Smooth muscle cell (in vitro differentiated cells): ENCODE data around the gene COL6A6. TPM values are rescaled to one million over a fixed set of nuclear protein-coding genes. Genes with fewer than 3 reads are reported as not detected.
A peak's percentile ranks its signal among the peaks of the same experiment; 100 is the strongest.

Experiments
- DNase-seq: peaks from one replicate; lab custom pipeline; 2025; ENCODE audit not compliant: unreplicated experiment; lab: John Stamatoyannopoulos, UW
- H2AFZ ChIP-seq: fragments of 200-600 bp; sonication (generic); 2 replicates; pipeline ENCODE4 v1.6.0; 2016; ENCODE audit warnings: antibody characterized with exemption, low read depth, mild to moderate bottlenecking
- H3F3A ChIP-seq: fragments of 200-600 bp; sonication (generic); 2 replicates; pipeline ENCODE4 v1.6.0; 2017; ENCODE audit warnings: antibody characterized with exemption, low read depth
- H3K27ac ChIP-seq: fragments of 200-600 bp; sonication (generic); 2 replicates; pipeline ENCODE4 v1.5.1; 2016; ENCODE audit warnings: low read depth, mild to moderate bottlenecking
- H3K27me3 ChIP-seq: fragments of 200-600 bp; sonication (generic); 2 replicates; pipeline ENCODE4 v1.6.1; 2016; ENCODE audit warnings: low read depth, mild to moderate bottlenecking
- H3K36me3 ChIP-seq: fragments of 200-600 bp; sonication (generic); 2 replicates; pipeline ENCODE4 v1.5.1; 2016; ENCODE audit warnings: low read depth
- H3K4me1 ChIP-seq: fragments of 200-600 bp; sonication (generic); 2 replicates; pipeline ENCODE4 v1.5.1; 2016; ENCODE audit warnings: low read depth
- H3K4me2 ChIP-seq: fragments of 200-600 bp; sonication (generic); 2 replicates; pipeline ENCODE4 v1.6.0; 2016; ENCODE audit warnings: mild to moderate bottlenecking
- H3K4me3 ChIP-seq: fragments of 200-600 bp; sonication (generic); 2 replicates; pipeline ENCODE4 v1.5.1; 2016; ENCODE audit warnings: mild to moderate bottlenecking
- H3K79me2 ChIP-seq: fragments of 200-600 bp; sonication (generic); 2 replicates; pipeline ENCODE4 v1.6.0; 2016; ENCODE audit warnings: low read depth, mild to moderate bottlenecking
- H3K9ac ChIP-seq: fragments of 200-600 bp; sonication (generic); 2 replicates; pipeline ENCODE4 v1.6.0; 2016; ENCODE audit warnings: low read depth
- H3K9me3 ChIP-seq: fragments of 200-600 bp; sonication (generic); replicated peaks from 2 replicates; pipeline ENCODE4 v1.5.1; 2016; ENCODE audit warnings: low read depth
- H4K20me1 ChIP-seq: fragments of 200-600 bp; sonication (generic); 2 replicates; pipeline ENCODE4 v1.6.0; 2016; ENCODE audit warnings: low read depth
- WGBS: methylation state at CpG from one replicate; pipeline ENCODE4 v1.1.7; 2016; ENCODE audit warnings: low lambda C conversion rate; 5-methylcytosine and 5-hydroxymethylcytosine counted together
- polyA plus RNA-seq: library from polyadenylated mRNA; unstranded; fragments of >200 nt; fragmentation: Nextera tagmentation; extraction: Ambion mirVana; gene quantifications from 2 replicates; pipeline ENCODE4 v1.2.1, GENCODE V29; 2016
- total RNA-seq: library from RNA; depleted of rRNA; stranded (reverse); fragments of >200 nt; gene quantifications from 2 replicates; pipeline ENCODE4 v1.2.3, GENCODE V29; 2014
- TF ChIP-seq, protein P1 (sequence below): fragments of 200-600 bp; sonication (generic); IDR thresholded peaks from 2 replicates; pipeline ENCODE4 v1.5.1; 2017; ENCODE audit warnings: borderline replicate concordance, mild to moderate bottlenecking, antibody characterized with exemption; ENCODE audit not compliant: insufficient read depth, poor library complexity, severe bottlenecking

COL6A6 gene
- total and polyA plus RNA-seq, 2 experiments from 2014 or later, result 0.38 to 1.5 TPM

DNA sequence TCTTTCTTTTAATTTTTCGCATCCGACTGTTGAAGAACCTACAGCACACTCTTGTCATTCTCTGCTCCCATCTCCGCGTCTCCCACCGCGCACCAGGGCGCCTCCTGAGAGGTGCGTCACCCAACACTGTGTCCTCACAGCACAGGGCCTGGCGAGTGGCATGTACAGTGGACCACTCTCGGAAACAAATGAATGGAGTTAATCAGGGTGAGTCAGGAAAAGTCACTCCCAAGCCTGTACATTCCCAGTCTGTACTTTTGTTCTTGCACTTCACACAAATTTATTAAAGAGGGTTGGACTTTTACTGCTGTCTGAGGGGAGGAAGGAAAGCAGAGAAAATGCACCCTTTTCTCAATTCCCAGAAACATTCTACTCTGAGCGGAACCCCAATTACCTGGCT lies 625 bp downstream of the COL6A6 start:
- TF ChIP-seq, protein P1, sequence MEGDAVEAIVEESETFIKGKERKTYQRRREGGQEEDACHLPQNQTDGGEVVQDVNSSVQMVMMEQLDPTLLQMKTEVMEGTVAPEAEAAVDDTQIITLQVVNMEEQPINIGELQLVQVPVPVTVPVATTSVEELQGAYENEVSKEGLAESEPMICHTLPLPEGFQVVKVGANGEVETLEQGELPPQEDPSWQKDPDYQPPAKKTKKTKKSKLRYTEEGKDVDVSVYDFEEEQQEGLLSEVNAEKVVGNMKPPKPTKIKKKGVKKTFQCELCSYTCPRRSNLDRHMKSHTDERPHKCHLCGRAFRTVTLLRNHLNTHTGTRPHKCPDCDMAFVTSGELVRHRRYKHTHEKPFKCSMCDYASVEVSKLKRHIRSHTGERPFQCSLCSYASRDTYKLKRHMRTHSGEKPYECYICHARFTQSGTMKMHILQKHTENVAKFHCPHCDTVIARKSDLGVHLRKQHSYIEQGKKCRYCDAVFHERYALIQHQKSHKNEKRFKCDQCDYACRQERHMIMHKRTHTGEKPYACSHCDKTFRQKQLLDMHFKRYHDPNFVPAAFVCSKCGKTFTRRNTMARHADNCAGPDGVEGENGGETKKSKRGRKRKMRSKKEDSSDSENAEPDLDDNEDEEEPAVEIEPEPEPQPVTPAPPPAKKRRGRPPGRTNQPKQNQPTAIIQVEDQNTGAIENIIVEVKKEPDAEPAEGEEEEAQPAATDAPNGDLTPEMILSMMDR, result no peak
- H3K9ac ChIP-seq, result no peak overlapping the region
- peak overlapping the region; percentile 51 for H3K4me3 ChIP-seq
- peaks cover 43% of the 10 kb centered on the region for H3K27me3 ChIP-seq
- no peaks in the 10 kb centered on the region for H3K79me2 ChIP-seq
- H3K9me3 ChIP-seq, result no peaks in the 10 kb centered on the region
- H3K4me2 ChIP-seq, result peak overlapping the region; percentile 95
- no peaks in the 10 kb centered on the region for H3K36me3 ChIP-seq
- 34% methylated on average over 11 of the region's 11 CpGs for WGBS
- H3K27ac ChIP-seq, result no peak overlapping the region
- H4K20me1 ChIP-seq, result no peaks in the 10 kb centered on the region
- no peak for DNase-seq
- peaks cover 8% of the 10 kb centered on the region for H3K4me1 ChIP-seq
- H2AFZ ChIP-seq, result peak overlapping the region; percentile 24
- no peaks in the 10 kb centered on the region for H3F3A ChIP-seq

DNA sequence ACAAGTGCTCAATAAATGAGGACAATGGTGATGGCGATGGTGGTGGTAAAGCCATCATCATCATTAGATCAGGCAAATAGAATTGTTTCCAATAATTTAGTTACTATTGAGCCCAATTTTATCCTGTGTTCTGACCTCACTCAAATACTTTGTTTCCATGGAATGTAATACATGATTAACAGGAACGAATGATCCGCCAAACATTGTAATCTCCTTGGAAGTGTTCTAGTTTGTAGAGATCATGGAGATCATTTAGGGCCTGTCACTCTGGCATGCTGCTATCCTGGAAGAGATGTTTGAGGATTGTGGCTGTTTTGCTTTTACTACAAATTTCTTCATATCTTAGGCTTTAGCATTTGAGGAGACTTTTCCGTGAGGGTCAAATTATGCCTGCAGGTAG lies 2.8 kb downstream of the COL6A6 start:
- H3K36me3 ChIP-seq, result no peaks in the 10 kb centered on the region
- H3K27me3 ChIP-seq, result peaks cover 41% of the 10 kb centered on the region
- WGBS, result 90% methylated on average over 4 of the region's 4 CpGs
- no peaks in the 10 kb centered on the region for H3K79me2 ChIP-seq
- H3K27ac ChIP-seq, result no peak overlapping the region
- no peaks in the 10 kb centered on the region for H3K9me3 ChIP-seq
- no peak overlapping the region for H2AFZ ChIP-seq
- TF ChIP-seq, protein P1, result no peak
- no peak overlapping the region for H3K4me3 ChIP-seq
- H3F3A ChIP-seq, result no peaks in the 10 kb centered on the region
- H3K9ac ChIP-seq, result no peak overlapping the region
- no peak overlapping the region for H3K4me2 ChIP-seq
- peaks cover 8% of the 10 kb centered on the region for H3K4me1 ChIP-seq
- no peaks in the 10 kb centered on the region for H4K20me1 ChIP-seq
- no peak for DNase-seq

DNA sequence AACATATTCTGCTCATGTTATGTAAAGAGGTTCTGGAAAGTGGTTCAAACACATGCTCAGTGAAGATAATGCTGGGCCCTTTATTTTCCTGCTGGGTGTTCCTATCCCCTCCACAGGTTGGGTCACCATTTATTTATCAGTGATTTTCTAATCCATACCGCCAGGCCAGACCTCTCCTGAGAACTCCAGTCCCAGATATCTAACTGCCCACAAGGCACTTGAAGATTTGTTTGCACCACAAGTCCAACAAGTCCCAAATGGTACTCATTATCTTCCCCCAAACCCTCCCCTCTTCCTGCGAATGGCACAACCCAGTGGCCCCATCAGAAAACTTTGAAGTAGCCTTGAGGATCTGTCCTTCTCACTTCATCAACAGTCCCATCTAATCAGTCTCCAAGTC lies 5.4 kb downstream of the COL6A6 start:
- WGBS, result 92% methylated on average over 2 of the region's 2 CpGs

DNA sequence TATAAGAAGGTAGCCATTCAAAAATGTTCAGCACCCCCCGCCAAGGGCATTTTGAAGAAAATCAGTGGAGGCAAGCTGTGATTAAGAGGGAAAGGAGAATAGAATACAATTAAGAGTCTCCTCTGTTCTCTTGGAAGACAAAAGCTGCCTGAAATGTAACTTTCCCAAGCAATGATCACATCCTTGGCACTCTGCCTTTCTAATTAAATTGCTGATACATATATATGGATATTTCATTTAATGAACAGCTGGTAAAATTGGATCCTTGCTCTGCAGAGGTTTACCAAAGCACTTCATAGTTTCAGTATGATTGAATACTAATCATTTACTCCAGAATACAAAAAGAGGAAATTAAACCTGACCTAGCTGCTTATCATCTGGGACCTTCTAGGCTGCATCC lies 10.4 kb downstream of the COL6A6 start:
- H4K20me1 ChIP-seq, result no peaks in the 10 kb centered on the region
- no peaks in the 10 kb centered on the region for H3K4me1 ChIP-seq
- no peaks in the 10 kb centered on the region for H3K36me3 ChIP-seq
- no peak overlapping the region for H3K4me2 ChIP-seq
- no peaks in the 10 kb centered on the region for H3K9me3 ChIP-seq
- no peak for DNase-seq
- H2AFZ ChIP-seq, result no peak overlapping the region
- H3F3A ChIP-seq, result no peaks in the 10 kb centered on the region
- H3K79me2 ChIP-seq, result no peaks in the 10 kb centered on the region
- TF ChIP-seq, protein P1, result no peak
- H3K9ac ChIP-seq, result no peak overlapping the region
- no peak overlapping the region for H3K4me3 ChIP-seq
- H3K27ac ChIP-seq, result no peak overlapping the region
- no peaks in the 10 kb centered on the region for H3K27me3 ChIP-seq
- WGBS, result 87% methylated on average over 1 of the region's 1 CpG

More for the DNA sequence above, 5.4 kb downstream of the COL6A6 start:
- no peaks in the 10 kb centered on the region for H3K36me3 ChIP-seq
- TF ChIP-seq, protein P1, result no peak
- H2AFZ ChIP-seq, result no peak overlapping the region
- no peak overlapping the region for H3K9ac ChIP-seq
- no peak for DNase-seq
- no peak overlapping the region for H3K4me3 ChIP-seq
- H3K9me3 ChIP-seq, result no peaks in the 10 kb centered on the region
- H3K79me2 ChIP-seq, result no peaks in the 10 kb centered on the region
- no peak overlapping the region for H3K27ac ChIP-seq
- no peak overlapping the region for H3K4me2 ChIP-seq
- H3K4me1 ChIP-seq, result peaks cover 4% of the 10 kb centered on the region
- H3F3A ChIP-seq, result no peaks in the 10 kb centered on the region
- no peaks in the 10 kb centered on the region for H4K20me1 ChIP-seq
- H3K27me3 ChIP-seq, result peaks cover 15% of the 10 kb centered on the region
